GM12878 (cell line): ENCODE measurements around the gene ENDOD1. TPM values are rescaled to one million over a fixed set of nuclear protein-coding genes. Genes with fewer than 3 reads are reported as not detected.

Experiments
- ATAC-seq: fragments of 200-7000 bp; cut with Tn5 transposase; 3 replicates; pipeline ENCODE4 v1.9.1; 2020; ENCODE audit warnings: mild to moderate bottlenecking, moderate library complexity
- BruUV-seq: library from RNA; stranded (reverse); fragments of 400-500 nt; replicated peaks from 2 replicates; lab custom pipeline; 2021; lab: Mats Ljungman, UMichigan
- CTCF ChIA-PET: fragments of 300-600 bp; sonication (Branson Sonifier 250); formaldehyde crosslinking; extraction: SDS; loops from one replicate; lab custom pipeline; 2021; ENCODE audit warnings: inconsistent platforms; lab: Yijun Ruan, JAX
- POLR2A ChIA-PET: fragments of 350-600 bp; formaldehyde crosslinking; extraction: SDS; loops from one replicate; lab custom pipeline; 2021; ENCODE audit warnings: inconsistent platforms; lab: Charles Lee
- RAD21 ChIA-PET: fragments of 300-600 bp; sonication (Branson Sonifier 250); formaldehyde crosslinking; loops from one replicate; lab custom pipeline; 2023; ENCODE audit warnings: antibody characterized with exemption; ENCODE audit not compliant: unreplicated experiment; lab: Charles Lee
- SMC1A ChIA-PET: fragments of 300-600 bp; sonication (Branson Sonifier 250); formaldehyde crosslinking; loops from one replicate; lab custom pipeline; 2023; ENCODE audit not compliant: unreplicated experiment, uncharacterized antibody; lab: Charles Lee
- DNase-seq: peaks from one replicate; pipeline ENCODE4 v3.0.0-alpha.2; 2011; ENCODE audit warnings: low read depth, low spot score
- FAIRE-seq: peaks from 3 replicates; lab custom pipeline; 2011; peaks lifted over from hg19 to GRCh38; lab: Jason Lieb, UNC
- H2AFZ ChIP-seq: 2 replicates; pipeline ENCODE4 v1.6.0; 2011; ENCODE audit warnings: low read depth, low read length, control low read depth; ENCODE audit not compliant: control insufficient read depth
- H3K27ac ChIP-seq: 2 replicates; pipeline ENCODE4 v1.5.1; 2011; ENCODE audit warnings: control low read depth; ENCODE audit not compliant: control insufficient read depth, insufficient read depth
- H3K27me3 ChIP-seq, 2 experiments: replicated peaks in 1 of 2; 2 replicates each; pipeline versions ENCODE4 v1.6.0 to v1.6.1; 2011; ENCODE audit warnings: low read length in 1 of 2; ENCODE audit not compliant: control insufficient read depth in 2 of 2, insufficient read depth in 2 of 2
- H3K36me3 ChIP-seq, 2 experiments: 2 replicates each; pipeline ENCODE4 v1.5.1; 2011; ENCODE audit warnings: low read length in 1 of 2; ENCODE audit not compliant: control insufficient read depth in 2 of 2, insufficient read depth in 2 of 2
- H3K4me1 ChIP-seq: 2 replicates; pipeline ENCODE4 v1.6.1; 2011; ENCODE audit warnings: mild to moderate bottlenecking, low read length, moderate library complexity, mixed read lengths; ENCODE audit not compliant: control insufficient read depth, insufficient read depth
- H3K4me2 ChIP-seq: 2 replicates; pipeline ENCODE4 v1.6.0; 2011; ENCODE audit warnings: control low read depth; ENCODE audit not compliant: control insufficient read depth, insufficient read depth
- H3K4me3 ChIP-seq: fragments of 200-600 bp; sonication (generic); 2 replicates; pipeline ENCODE4 v1.5.1; 2016
- H3K79me2 ChIP-seq: 2 replicates; pipeline ENCODE4 v1.6.0; 2011; ENCODE audit warnings: low read length; ENCODE audit not compliant: control insufficient read depth, insufficient read depth
- H3K9ac ChIP-seq: 2 replicates; pipeline ENCODE4 v1.8.0; 2011; ENCODE audit warnings: low read length, control low read depth, mixed read lengths; ENCODE audit not compliant: control insufficient read depth, insufficient read depth
- H3K9me3 ChIP-seq: replicated peaks from 3 replicates; pipeline ENCODE4 v1.5.1; 2011; ENCODE audit warnings: mild to moderate bottlenecking, low read length; ENCODE audit not compliant: control insufficient read depth, insufficient read depth
- H4K20me1 ChIP-seq: 2 replicates; pipeline ENCODE4 v1.6.0; 2011; ENCODE audit not compliant: control insufficient read depth, insufficient read depth
- BACH1 ChIP-seq: fragments of 450-650 bp; IDR thresholded peaks from 2 replicates; pipeline ENCODE4 v1.6.1; 2017; ENCODE audit warnings: mild to moderate bottlenecking, borderline replicate concordance
- CTCF ChIP-seq, 3 experiments: IDR thresholded peaks in 2 of 3; conservative IDR thresholded peaks in 1 of 3; 2 replicates each; pipeline ENCODE4 v1.5.1; 2011; ENCODE audit warnings: low read depth in 3 of 3, low read length in 3 of 3, mild to moderate bottlenecking in 3 of 3, control low read depth in 2 of 3, moderate library complexity in 2 of 3, inconsistent platforms in 1 of 3, mixed read lengths in 1 of 3; ENCODE audit not compliant: control insufficient read depth in 2 of 3, insufficient read depth in 1 of 3; ENCODE audit errors: extremely low read depth in 1 of 3
- DPF2 ChIP-seq: fragments of 450-650 bp; IDR thresholded peaks from 2 replicates; pipeline ENCODE4 v1.6.1; 2017; ENCODE audit warnings: mild to moderate bottlenecking
- ETV6 ChIP-seq, 2 experiments: fragments of 450-650 bp in 1 of 2; IDR thresholded peaks in 1 of 2; conservative IDR thresholded peaks in 1 of 2; 2 replicates each; pipeline ENCODE4 v1.6.1; 2014; ENCODE audit warnings: antibody characterized with exemption in 1 of 2, borderline replicate concordance in 1 of 2, low read depth in 1 of 2, mild to moderate bottlenecking in 1 of 2, moderate library complexity in 1 of 2
- FOXM1 ChIP-seq: IDR thresholded peaks from 2 replicates; pipeline ENCODE4 v1.6.1; 2012; ENCODE audit warnings: low read depth, mild to moderate bottlenecking, inconsistent platforms, low read length, moderate library complexity
- NR2F1 ChIP-seq: fragments of 450-650 bp; conservative IDR thresholded peaks from 2 replicates; pipeline ENCODE4 v1.6.1; 2017; ENCODE audit warnings: mild to moderate bottlenecking
- POLR2A ChIP-seq: IDR thresholded peaks from 2 replicates; pipeline ENCODE4 v1.6.1; 2011; ENCODE audit warnings: low read depth, mild to moderate bottlenecking, low read length
- SUZ12 ChIP-seq: fragments of 200-600 bp; sonication (generic); IDR thresholded peaks from one replicate; pipeline ENCODE4 v1.6.1; 2018; ENCODE audit warnings: antibody characterized with exemption, mild to moderate bottlenecking; ENCODE audit not compliant: unreplicated experiment
- WGBS: methylation state at CpG from one replicate; pipeline ENCODE4 v1.1.6; 2016; ENCODE audit warnings: low lambda C conversion rate; ENCODE audit not compliant: insufficient replicate concordance, insufficient coverage; ENCODE audit errors: missing lambda C conversion rate; 5-methylcytosine and 5-hydroxymethylcytosine counted together
- in situ Hi-C: fragments of 300-500 bp; cut with MboI; formaldehyde crosslinking; loops from 9 replicates; pipeline ENCODE4 v1.14.3; 2018; ENCODE audit warnings: mixed read lengths
- intact Hi-C: fragments of 100-400 bp; cut with micrococcal nuclease; formaldehyde crosslinking; loops from one replicate; pipeline ENCODE4 v1.14.2; 2022; ENCODE audit not compliant: unreplicated experiment
- polyA plus RNA-seq, 11 experiments: library from polyadenylated mRNA; depleted of rRNA in 4 of 11; unstranded in 6 of 11; stranded (reverse) in 5 of 11; fragments of >200 nt; fragmentation: Nextera tagmentation in 4 of 11; fragmentation: Illumina TruSeq in 1 of 11; extraction: Ambion mirVana in 4 of 11; extraction: Trizol in 1 of 11; gene quantifications; 1 replicate in 1 of 11; 2 replicates in 10 of 11; pipeline versions ENCODE4 v1.2.1 to v1.2.3, GENCODE V29; 2011 to 2016; ENCODE audit warnings: inconsistent platforms in 2 of 11, missing spikeins in 2 of 11, low read depth in 1 of 11
- total RNA-seq, 4 experiments: library from RNA; depleted of rRNA in 3 of 4; stranded (reverse); fragments of >200 nt in 3 of 4; fragmentation: Illumina TruSeq in 1 of 4; extraction: Trizol in 1 of 4; gene quantifications; 2 replicates each; pipeline versions ENCODE4 v1.2.1 to v1.2.3, GENCODE V29; 2013 to 2021
- TF ChIP-seq, protein P1 (sequence below): fragments of 450-650 bp; IDR thresholded peaks from 2 replicates; pipeline ENCODE4 v1.6.1; 2017; ENCODE audit warnings: mild to moderate bottlenecking, moderate library complexity
- TF ChIP-seq, protein P2 (sequence below): fragments of 150-350 bp; IDR thresholded peaks from 2 replicates; pipeline ENCODE4 v1.6.1; 2016; ENCODE audit warnings: low read depth, low read length
- TF ChIP-seq, protein P3 (sequence below): IDR thresholded peaks from 2 replicates; pipeline ENCODE4 v1.6.1; 2012; ENCODE audit warnings: low read depth, low read length, improper control_type of control experiment

Gene ENDOD1
- total and polyA plus RNA-seq, 10 of the 15 experiments (the other 5 are each of a cell fraction or from before 2014, with no cell fraction given) = 6.0 to 30.0 (median 12.1) TPM

- Histone ChIP-seq H3K79me2 (peaks cover 28% of the 10 kb centered on the region), H2AFZ (peak overlapping the region; percentile 87), H3K9ac (peak overlapping the region; percentile 81), H4K20me1 (no peaks in the 10 kb centered on the region), H3K27me3 (no peaks in the 10 kb centered on the region), H3K4me3 (peak overlapping the region; percentile 99), H3K9me3 (no peaks in the 10 kb centered on the region), H3K4me1 (0 out of 2 replicates have a peak, but pooled peaks cover 3% of the 10 kb centered on the region), H3K27ac (peak overlapping the region; percentile 75), H3K4me2 (peak overlapping the region; percentile 64), H3K36me3 (0 out of 4 replicates have a peak, but pooled peaks cover 0 to 4% of the 10 kb centered on the region in 2 experiments)
- intact Hi-C loops = loop anchor here (5.0 to 10.0 kb wide), 3 partner anchors 90 to 695 kb away; no protein-coding TSS in a partner anchor
- WGBS = 1% methylated on average over 70 of the region's 98 CpGs
- peak; percentile 80 for ATAC-seq
- no TSS peak for BruUV-seq
- POLR2A ChIA-PET = interaction anchor here (0.6 to 11.1 kb wide), 18 partner anchors 11 to 723 kb away, joined by 3 to 139 read pairs (median 5); partner anchors contain the start of genes CEP57, CWC15, ENDOD1 and FAM76B
- no peak for DNase-seq
- RAD21 ChIA-PET = interaction anchor here (0.7 to 11.8 kb wide), 14 partner anchors 8 to 648 kb away, joined by 3 to 244 read pairs (median 10); partner anchors contain the start of genes CWC15, ENDOD1, KDM4D and SESN3
- SMC1A ChIA-PET = interaction anchor here (0.6 to 14.9 kb wide), 14 partner anchors 11 to 723 kb away, joined by 3 to 315 read pairs (median 6); partner anchors contain the start of genes CEP57, CWC15, ENDOD1 and KDM4D
- no peak for FAIRE-seq
- in situ Hi-C loops = no loop called here
- CTCF ChIA-PET = interaction anchor here (0.6 to 14.4 kb wide), 17 partner anchors 9 to 1309 kb away, joined by 3 to 459 read pairs (median 5); partner anchors contain the start of genes CEP57, ENDOD1, MAML2 and SESN3
- TF ChIP-seq, protein P1, sequence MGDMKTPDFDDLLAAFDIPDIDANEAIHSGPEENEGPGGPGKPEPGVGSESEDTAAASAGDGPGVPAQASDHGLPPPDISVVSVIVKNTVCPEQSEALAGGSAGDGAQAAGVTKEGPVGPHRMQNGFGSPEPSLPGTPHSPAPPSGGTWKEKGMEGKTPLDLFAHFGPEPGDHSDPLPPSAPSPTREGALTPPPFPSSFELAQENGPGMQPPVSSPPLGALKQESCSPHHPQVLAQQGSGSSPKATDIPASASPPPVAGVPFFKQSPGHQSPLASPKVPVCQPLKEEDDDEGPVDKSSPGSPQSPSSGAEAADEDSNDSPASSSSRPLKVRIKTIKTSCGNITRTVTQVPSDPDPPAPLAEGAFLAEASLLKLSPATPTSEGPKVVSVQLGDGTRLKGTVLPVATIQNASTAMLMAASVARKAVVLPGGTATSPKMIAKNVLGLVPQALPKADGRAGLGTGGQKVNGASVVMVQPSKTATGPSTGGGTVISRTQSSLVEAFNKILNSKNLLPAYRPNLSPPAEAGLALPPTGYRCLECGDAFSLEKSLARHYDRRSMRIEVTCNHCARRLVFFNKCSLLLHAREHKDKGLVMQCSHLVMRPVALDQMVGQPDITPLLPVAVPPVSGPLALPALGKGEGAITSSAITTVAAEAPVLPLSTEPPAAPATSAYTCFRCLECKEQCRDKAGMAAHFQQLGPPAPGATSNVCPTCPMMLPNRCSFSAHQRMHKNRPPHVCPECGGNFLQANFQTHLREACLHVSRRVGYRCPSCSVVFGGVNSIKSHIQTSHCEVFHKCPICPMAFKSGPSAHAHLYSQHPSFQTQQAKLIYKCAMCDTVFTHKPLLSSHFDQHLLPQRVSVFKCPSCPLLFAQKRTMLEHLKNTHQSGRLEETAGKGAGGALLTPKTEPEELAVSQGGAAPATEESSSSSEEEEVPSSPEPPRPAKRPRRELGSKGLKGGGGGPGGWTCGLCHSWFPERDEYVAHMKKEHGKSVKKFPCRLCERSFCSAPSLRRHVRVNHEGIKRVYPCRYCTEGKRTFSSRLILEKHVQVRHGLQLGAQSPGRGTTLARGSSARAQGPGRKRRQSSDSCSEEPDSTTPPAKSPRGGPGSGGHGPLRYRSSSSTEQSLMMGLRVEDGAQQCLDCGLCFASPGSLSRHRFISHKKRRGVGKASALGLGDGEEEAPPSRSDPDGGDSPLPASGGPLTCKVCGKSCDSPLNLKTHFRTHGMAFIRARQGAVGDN = peak; percentile 72
- no peak for TF ChIP-seq ETV6 (conservative IDR thresholded peaks at IDR 0.05 in 1 of 2, IDR thresholded peaks at IDR 0.05 in 1 of 2; ENCODE audit: borderline replicate concordance in 1 of 2, low read depth in 1 of 2)
- TF ChIP-seq CTCF (IDR thresholded peaks at IDR 0.05 in 2 of 3, conservative IDR thresholded peaks at IDR 0.05 in 1 of 3; ENCODE audit: control insufficient read depth in 2 of 3, extremely low read depth in 1 of 3, insufficient read depth in 1 of 3, low read depth in 3 of 3, low read length in 3 of 3) = peak; percentile 40 to 63 (median 54)
- TF ChIP-seq DPF2 = peak; percentile 53; the same call in 1 of the 2 replicates
- peak; percentile 76 for TF ChIP-seq BACH1
- TF ChIP-seq, protein P2, sequence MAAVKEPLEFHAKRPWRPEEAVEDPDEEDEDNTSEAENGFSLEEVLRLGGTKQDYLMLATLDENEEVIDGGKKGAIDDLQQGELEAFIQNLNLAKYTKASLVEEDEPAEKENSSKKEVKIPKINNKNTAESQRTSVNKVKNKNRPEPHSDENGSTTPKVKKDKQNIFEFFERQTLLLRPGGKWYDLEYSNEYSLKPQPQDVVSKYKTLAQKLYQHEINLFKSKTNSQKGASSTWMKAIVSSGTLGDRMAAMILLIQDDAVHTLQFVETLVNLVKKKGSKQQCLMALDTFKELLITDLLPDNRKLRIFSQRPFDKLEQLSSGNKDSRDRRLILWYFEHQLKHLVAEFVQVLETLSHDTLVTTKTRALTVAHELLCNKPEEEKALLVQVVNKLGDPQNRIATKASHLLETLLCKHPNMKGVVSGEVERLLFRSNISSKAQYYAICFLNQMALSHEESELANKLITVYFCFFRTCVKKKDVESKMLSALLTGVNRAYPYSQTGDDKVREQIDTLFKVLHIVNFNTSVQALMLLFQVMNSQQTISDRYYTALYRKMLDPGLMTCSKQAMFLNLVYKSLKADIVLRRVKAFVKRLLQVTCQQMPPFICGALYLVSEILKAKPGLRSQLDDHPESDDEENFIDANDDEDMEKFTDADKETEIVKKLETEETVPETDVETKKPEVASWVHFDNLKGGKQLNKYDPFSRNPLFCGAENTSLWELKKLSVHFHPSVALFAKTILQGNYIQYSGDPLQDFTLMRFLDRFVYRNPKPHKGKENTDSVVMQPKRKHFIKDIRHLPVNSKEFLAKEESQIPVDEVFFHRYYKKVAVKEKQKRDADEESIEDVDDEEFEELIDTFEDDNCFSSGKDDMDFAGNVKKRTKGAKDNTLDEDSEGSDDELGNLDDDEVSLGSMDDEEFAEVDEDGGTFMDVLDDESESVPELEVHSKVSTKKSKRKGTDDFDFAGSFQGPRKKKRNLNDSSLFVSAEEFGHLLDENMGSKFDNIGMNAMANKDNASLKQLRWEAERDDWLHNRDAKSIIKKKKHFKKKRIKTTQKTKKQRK = no peak
- TF ChIP-seq POLR2A = peak; percentile 90
- TF ChIP-seq, protein P3, sequence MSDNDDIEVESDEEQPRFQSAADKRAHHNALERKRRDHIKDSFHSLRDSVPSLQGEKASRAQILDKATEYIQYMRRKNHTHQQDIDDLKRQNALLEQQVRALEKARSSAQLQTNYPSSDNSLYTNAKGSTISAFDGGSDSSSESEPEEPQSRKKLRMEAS = peak; percentile 28; the same call in 1 of the 2 replicates
- no peak for TF ChIP-seq SUZ12
- peak; percentile 33; the same call in 1 of the 2 replicates for TF ChIP-seq NR2F1
- TF ChIP-seq FOXM1 = no peak
Measured at GRCh38 chr11:95067039-95067840, 22.4 kb upstream of the ENDOD1 start.
